GM12865 (cell line): ENCODE results near the gene CFAP299.

Source experiments
- DNase-seq: peaks from one replicate; pipeline ENCODE4 v3.0.0; 2010; ENCODE audit warnings: low read depth
- H3K4me3 ChIP-seq: 2 replicates; pipeline ENCODE4 v1.5.1; 2011; ENCODE audit warnings: mild to moderate bottlenecking, low read depth, low read length, control low read depth
- CTCF ChIP-seq: IDR thresholded peaks from 2 replicates; pipeline ENCODE4 v1.5.1; 2011; ENCODE audit warnings: low read length, control low read depth, low read depth, inconsistent platforms; ENCODE audit not compliant: insufficient read depth; ENCODE audit errors: missing control alignments

CFAP299 gene

GRCh38 chr4:80839792-80840191 is 504.3 kb downstream of the CFAP299 start:
- TF ChIP-seq CTCF = no peak
- no peak for DNase-seq
- H3K4me3 ChIP-seq = no peak overlapping the region

DNA sequence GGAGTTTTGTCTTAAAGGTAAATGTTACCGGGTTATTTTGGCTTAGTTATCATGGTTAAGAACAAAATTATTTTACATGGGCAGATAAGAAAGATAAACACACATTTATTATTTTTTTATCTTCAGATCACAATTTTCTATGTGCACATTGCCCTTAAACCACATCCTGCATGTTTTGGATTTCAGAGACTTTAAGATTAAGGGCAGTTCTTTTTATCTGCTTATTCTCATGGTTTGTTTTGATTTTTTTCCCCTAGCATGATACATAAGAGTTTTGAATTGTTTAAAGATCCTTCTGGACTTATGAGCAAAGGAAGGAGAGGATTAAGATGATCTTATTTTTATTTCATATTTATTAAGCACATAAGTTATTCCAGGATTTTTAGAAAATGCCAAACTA is 504.9 kb downstream of the CFAP299 start:
- TF ChIP-seq CTCF = no peak
- DNase-seq = no peak

GRCh38 chr4:80841587-80842281 is 506.2 kb downstream of the CFAP299 start:
- DNase-seq = peak; percentile 23
- no peak for TF ChIP-seq CTCF
- H3K4me3 ChIP-seq = no peak overlapping the region

More for the DNA sequence above, 504.9 kb downstream of the CFAP299 start:
- no peak overlapping the region for H3K4me3 ChIP-seq

DNA sequence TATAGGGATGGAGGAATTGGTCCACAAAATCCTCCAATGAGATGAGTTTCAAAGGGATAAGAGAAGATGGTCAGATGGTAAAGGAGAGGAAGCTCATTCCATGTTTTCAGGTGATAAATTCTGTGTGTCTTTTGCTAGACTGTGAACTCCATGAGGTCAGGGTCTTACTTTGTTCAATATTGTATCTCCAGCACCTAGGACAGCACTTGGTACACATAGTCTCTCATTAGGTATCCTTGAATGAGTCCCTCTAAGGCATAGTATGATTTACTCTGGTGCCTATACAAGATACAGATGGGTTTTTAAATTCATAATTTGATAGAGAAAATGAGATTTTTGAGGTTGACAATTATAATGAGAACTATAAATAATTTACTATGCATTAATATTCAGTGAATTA is 510.7 kb downstream of the CFAP299 start:
- no peak for TF ChIP-seq CTCF
- DNase-seq = no peak
- H3K4me3 ChIP-seq = no peak overlapping the region

GRCh38 chr4:80852061-80852460 is 516.5 kb downstream of the CFAP299 start:
- TF ChIP-seq CTCF = no peak
- DNase-seq = no peak
- H3K4me3 ChIP-seq = no peak overlapping the region

- no peak overlapping the region for H3K4me3 ChIP-seq
- DNase-seq = no peak
- TF ChIP-seq CTCF = no peak
Observed at GRCh38 chr4:80873571-80873970, 538.0 kb downstream of the CFAP299 start.

GRCh38 chr4:80874979-80875378 is 539.4 kb downstream of the CFAP299 start:
- no peak overlapping the region for H3K4me3 ChIP-seq
- TF ChIP-seq CTCF = no peak
- DNase-seq = no peak
